GM13976 (cell line): ENCODE measurements around the gene GPC5.

ENCODE experiments used
- DNase-seq: peaks from one replicate; pipeline ENCODE4 v3.0.0; 2012; ENCODE audit warnings: low spot score
- in situ Hi-C: fragments of 300-500 bp; cut with MboI; formaldehyde crosslinking; loops from one replicate; pipeline ENCODE4 v1.12.0; 2022; ENCODE audit warnings: low sequenced_read_pairs, mixed read lengths, inconsistent platforms; ENCODE audit not compliant: unreplicated experiment
- TF ChIP-seq, protein P1 (sequence below): IDR thresholded peaks from 2 replicates; pipeline ENCODE4 v1.5.1; 2012; ENCODE audit warnings: borderline replicate concordance, mild to moderate bottlenecking; ENCODE audit not compliant: insufficient read depth; ENCODE audit errors: extremely low read depth, missing control alignments, control extremely low read depth

Gene GPC5

DNA sequence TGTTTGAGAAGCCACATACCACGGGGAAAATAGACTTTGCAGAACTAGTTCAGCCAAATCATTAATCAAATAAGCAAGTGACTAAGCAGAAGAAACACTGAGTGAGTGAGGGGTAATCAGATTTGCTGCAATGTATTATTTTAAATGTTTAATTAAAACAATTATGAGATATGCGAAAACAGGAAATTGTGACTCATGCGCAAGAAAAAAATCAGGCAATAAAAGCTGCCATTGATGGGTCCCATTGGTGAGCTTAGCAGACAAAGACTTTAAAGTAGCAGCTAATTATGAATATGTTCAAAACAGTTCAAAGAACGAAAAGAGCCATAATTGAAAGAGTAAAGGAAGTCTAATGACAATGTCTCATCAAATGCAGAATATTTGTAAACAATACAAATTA lies 644.1 kb downstream of the GPC5 start:
- TF ChIP-seq, protein P1, sequence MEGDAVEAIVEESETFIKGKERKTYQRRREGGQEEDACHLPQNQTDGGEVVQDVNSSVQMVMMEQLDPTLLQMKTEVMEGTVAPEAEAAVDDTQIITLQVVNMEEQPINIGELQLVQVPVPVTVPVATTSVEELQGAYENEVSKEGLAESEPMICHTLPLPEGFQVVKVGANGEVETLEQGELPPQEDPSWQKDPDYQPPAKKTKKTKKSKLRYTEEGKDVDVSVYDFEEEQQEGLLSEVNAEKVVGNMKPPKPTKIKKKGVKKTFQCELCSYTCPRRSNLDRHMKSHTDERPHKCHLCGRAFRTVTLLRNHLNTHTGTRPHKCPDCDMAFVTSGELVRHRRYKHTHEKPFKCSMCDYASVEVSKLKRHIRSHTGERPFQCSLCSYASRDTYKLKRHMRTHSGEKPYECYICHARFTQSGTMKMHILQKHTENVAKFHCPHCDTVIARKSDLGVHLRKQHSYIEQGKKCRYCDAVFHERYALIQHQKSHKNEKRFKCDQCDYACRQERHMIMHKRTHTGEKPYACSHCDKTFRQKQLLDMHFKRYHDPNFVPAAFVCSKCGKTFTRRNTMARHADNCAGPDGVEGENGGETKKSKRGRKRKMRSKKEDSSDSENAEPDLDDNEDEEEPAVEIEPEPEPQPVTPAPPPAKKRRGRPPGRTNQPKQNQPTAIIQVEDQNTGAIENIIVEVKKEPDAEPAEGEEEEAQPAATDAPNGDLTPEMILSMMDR = no peak
- no peak for DNase-seq
- in situ Hi-C loops = no loop called here

DNA sequence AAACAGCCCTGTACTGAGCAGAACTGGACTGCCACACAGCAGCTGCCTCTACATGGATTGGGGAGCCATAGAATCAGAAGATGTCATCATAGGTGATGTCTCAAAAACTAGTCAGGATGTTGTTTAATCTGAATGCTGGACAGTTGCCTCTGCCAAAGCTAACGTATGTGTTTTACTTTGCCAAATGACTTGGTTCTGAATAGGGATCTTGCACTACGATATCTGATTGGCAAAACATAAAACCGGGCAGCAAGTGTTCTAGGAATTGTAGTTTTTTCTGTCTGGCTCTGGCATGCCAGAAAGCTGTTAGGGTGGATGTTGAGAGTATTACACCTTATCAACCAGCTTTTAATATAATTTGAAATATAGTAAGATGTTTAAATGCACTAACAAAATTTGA lies 645.9 kb downstream of the GPC5 start:
- in situ Hi-C loops = no loop called here
- no peak for DNase-seq
- TF ChIP-seq, protein P1 = no peak

DNA sequence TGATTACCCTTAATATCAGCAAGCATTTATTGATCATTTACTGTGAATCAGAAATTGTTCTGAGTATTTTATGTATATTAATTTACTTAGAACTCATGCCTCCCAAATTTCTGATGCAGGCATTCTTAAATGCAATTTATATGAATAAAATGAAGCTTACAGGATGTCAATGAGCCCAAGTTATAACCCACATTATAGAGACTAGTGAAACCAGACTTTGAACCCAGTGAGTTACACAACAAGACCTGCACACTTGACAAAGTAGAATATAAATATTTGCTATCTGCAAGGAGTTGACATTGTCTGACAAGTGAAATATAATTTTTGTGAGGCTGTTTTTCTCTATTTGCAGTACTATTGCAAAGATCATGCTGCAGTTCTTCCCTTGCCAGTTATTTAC lies 656.0 kb downstream of the GPC5 start:
- TF ChIP-seq, protein P1 = no peak
- no peak for DNase-seq
- in situ Hi-C loops = no loop called here

DNA sequence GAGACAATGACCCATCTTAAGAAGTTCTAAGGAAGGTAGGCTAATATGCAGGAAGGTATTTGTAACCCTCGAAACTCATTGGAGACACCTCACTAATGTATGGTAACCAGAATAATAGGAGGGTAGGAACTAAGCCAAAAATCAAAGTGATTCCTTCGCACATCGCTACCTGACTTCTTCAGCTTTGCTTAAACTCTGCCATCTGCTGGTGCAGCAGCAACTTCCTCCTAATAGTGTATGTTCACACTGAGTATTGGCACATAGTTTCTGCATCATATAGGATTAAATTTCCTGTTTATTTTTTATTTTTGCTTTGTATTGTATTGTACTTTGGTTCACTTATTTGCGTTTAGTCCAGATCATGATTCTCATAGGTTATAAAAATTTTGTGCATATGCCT lies 676.2 kb downstream of the GPC5 start:
- in situ Hi-C loops = no loop called here
- TF ChIP-seq, protein P1 = peak; percentile 53
- DNase-seq = peak; percentile 6

DNA sequence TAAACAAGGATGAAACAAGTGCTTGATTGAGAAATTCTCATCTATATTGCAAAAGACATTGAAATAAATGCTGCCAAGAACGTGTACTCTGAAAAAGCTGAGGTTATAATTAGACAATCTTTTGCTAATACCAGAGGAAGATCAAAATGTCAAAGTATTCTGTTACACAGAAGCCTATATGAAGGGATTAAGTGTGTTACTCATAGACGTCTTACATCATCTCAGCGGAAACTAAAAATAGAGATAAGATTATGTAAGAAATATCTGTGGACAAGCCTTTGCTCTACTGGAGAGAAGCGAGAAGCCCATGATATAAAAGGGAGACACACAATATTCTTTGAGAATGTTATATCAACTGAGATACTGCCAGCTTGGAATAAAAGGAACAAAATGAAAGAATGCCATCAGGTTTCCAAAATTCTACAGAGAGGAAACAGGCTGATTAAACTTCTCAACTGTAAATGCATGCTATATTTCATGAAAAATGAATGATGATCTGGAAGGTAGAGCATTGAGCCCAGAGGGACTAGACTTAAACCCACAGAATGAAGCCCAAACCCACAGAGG lies 699.0 kb downstream of the GPC5 start:
- TF ChIP-seq, protein P1 = no peak
- in situ Hi-C loops = no loop called here
- no peak for DNase-seq

DNA sequence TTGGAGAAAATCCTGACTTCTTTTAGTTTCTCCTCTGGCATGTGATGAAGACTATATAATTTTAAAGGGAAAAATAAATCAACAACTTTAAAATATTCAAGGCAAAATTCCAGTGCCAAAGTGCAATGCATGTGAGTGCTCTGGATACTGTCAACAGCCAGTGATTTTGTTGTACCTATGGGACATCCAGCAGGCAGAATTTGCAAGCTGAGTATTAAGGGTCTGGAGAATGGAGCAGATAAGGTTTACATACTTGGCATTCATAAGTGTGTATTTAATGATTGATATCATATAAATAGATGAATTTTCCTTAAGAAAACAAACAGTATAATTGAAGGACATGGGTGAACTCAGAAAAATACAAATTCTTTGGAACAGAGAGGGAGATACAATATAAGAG lies 703.4 kb downstream of the GPC5 start:
- no peak for DNase-seq
- in situ Hi-C loops = no loop called here
- TF ChIP-seq, protein P1 = no peak

DNA sequence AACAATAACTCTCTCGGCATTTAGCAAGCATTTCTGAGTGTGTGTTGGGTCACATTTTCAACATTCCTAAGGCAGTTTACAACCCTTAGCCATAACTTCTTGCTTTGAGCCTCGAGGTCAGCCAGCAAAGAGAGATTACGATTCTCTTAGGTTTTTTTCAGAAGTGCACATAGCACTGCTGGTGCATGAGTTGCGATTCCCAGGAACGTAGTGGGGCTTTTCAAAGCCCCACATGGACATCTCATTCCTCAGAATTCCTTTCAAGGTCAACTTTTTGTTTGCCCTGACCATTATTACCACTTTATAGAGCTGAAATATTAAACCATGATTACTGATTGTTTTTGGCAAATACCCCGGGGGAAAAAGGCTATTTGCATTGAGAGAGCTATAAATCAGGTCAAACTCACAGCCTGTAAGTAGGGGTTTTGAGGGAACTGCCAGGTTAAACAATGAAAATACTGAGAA lies 705.3 kb downstream of the GPC5 start:
- in situ Hi-C loops = no loop called here
- no peak for DNase-seq
- TF ChIP-seq, protein P1 = no peak
